Colon (tissue), 2 donors: ENCODE data around the gene EIF5AL1.

Source experiments
- FAIRE-seq: peaks from 2 replicates; lab custom pipeline; 2012; peaks lifted over from hg19 to GRCh38; lab: Jason Lieb, UNC
- donor health status: control.
- donor health status: control.

Gene EIF5AL1

DNA sequence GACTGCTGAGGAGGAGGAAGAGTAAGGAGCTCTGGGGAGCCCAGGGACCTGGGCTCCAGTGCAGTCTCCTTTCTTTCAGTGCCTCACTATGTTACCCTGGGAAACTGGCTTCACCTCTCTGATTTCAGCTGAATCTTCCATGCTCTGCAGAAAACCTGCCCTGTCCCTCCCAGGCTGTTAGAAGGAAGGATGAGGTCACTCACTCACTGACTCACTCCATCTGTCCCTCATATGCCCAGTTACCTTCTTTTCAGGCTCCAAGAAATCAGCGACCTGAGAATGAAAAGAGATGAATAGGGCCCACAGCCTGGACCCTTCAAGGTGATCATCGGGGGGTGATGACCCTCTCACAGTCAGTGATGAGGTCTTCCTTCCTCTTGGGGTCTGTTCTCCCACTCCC lies 47.4 kb downstream of the EIF5AL1 start:
- no peak for FAIRE-seq

DNA sequence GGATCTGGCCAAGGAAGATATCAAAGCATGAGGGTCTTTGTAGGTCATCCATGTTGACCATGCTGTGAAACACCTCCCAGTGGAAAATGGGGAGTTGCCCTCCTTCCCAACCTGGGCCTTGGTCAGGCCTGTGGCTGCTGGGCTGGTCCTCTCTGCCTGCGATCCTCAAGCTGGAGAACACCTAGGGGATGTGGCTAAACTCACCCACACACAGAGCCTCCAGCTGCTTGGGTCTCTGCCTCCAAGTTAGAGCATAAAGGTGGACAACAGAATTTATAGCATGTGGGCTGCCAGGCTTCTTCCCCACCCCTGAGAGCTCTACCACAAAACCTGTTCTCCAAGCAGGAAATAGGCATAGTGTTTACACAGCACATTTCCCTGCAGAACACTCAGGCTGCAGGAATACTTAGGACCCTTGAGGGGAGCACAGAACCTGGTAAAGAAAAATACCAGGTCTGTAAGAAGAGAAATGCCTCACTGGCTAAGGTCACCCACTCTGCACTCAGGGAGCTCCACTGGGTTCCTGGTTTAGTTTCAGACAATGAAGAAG lies 47.9 kb downstream of the EIF5AL1 start, which contains the start of gene SFTPA2:
SFTPA2 (minus strand) TSS at position 248 of the 550 bp plus-strand sequence. CDS start 924 bp downstream, outside the sequence.
- FAIRE-seq = no peak

DNA sequence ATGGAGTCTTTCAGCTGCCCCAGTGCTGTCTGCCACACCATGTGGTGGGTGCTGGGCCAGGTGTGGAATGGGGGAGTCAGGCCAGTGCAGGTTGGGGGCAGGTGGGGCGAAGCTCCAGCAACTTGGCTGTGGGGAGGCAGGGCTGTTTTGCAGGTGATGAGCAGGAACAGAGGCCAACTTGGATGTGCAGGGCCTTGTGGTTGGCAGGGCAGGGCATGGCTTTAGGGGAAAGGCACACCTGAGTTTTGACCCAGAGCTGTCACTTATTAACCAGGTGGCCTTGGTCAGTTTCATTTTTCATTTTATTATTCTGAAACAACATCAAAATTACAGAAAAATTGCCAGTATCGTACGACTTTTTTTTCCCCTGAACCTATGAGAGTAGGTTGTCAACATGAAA lies 48.9 kb downstream of the EIF5AL1 start:
- no peak for FAIRE-seq

DNA sequence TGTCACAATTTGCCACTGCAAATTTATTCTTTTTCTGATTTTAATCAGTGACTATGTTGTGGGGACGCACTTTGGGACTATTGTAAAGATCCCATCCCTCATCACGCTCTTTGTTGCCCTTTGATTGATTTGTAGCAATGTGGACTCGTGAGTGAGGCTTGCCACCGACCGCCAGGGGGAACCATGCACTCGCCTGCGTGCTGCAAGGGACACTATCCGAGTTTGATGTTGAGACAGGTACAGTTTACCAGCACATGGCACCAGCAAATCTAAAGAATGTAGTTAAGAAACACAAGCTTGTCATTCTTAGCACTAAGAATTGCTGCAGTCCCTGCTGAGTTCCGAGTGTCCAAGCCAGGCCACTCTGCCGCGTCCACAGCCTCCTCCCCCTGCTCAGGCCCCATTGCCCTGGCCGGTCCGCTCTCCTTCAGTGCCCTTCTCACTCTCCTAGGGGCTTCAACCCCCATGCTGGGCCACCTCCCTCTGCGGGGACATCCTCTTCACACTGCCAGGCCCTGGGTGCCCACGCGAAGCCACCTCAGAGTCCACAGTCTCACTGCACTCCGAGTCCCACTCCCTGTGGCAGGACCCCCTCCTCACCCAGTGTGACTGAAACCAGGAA lies 49.9 kb downstream of the EIF5AL1 start:
- no peak for FAIRE-seq

DNA sequence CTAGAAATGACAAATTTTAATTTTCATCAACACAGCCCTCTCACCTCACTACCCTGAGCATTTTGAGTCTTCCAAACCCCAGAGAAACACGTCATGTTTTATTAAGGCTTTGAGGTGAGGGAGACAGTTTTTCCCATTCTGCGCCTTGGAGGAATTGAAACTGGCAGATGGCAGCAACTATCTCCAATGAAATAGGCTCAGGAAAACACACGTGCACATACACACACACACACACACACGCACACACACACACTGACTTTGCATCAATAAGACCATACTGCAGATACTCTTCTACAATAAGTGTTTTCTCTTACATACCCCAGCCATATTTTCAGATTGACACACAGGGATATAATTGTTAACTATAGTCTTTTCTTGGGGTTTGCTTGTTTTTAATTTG lies 51.1 kb downstream of the EIF5AL1 start:
- FAIRE-seq = no peak
